Activated CD4-positive, CD25-positive, alpha-beta regulatory T cell treated with anti-CD3 and anti-CD28 coated beads, Interleukin-2, amount 50 U/mL, for 24 hours (primary cell): ENCODE data around the gene RPL35A.
A peak's percentile ranks its signal among the peaks of the same experiment; 100 is the strongest.
"Not testable (repeated sequence)": the region's sequence is repeated elsewhere in the genome, so short reads cannot be mapped to it uniquely, and the experiment has no call there.

Experiments used
- ATAC-seq, 2 donors: fragments of 150-1000 bp; cut with Tn5 transposase; one replicate each; pipeline ENCODE4 v1.10.0; 2021; ENCODE audit warnings: mild to moderate bottlenecking in 1 of 2, moderate library complexity in 1 of 2

RPL35A gene

GRCh38 chr3:197952440-197952839, 2.5 kb downstream of the RPL35A start:
- no peak for ATAC-seq

GRCh38 chr3:197953325-197953724, 3.3 kb downstream of the RPL35A start:
- ATAC-seq = no peak

GRCh38 chr3:197953881-197954280, 3.9 kb downstream of the RPL35A start:
- ATAC-seq = no peak

- ATAC-seq = no peak
These were observed 6.0 kb downstream of the RPL35A start for GRCh38 chr3:197955892-197956477.

GRCh38 chr3:197956626-197956988, 6.6 kb downstream of the RPL35A start:
- no peak for ATAC-seq

GRCh38 chr3:197957790-197958133, 7.8 kb downstream of the RPL35A start:
- ATAC-seq = no peak

- ATAC-seq = no peak
These were observed 8.4 kb downstream of the RPL35A start for GRCh38 chr3:197958346-197958745.

- not testable (repeated sequence) for ATAC-seq
These were observed 8.9 kb downstream of the RPL35A start for GRCh38 chr3:197958848-197959247.

GRCh38 chr3:197959500-197959890, 9.5 kb downstream of the RPL35A start:
- ATAC-seq = no peak

GRCh38 chr3:197959891-197960693, 10.1 kb downstream of the RPL35A start, which contains the start of gene LMLN:
LMLN (plus strand) TSS chr3:197960217; CDS start chr3:197960246, 29 bp downstream.
- ATAC-seq = peak; percentile 92 to 95

GRCh38 chr3:197960694-197961581, 10.9 kb downstream of the RPL35A start:
- ATAC-seq = no peak

- ATAC-seq = no peak
These were observed 11.6 kb downstream of the RPL35A start for GRCh38 chr3:197961582-197961945.

- ATAC-seq = no peak
These were observed 13.1 kb downstream of the RPL35A start for GRCh38 chr3:197963019-197963637.

- ATAC-seq = not testable (repeated sequence)
These were observed 17.5 kb downstream of the RPL35A start for GRCh38 chr3:197967337-197967989.

GRCh38 chr3:197970588-197970987, 20.6 kb downstream of the RPL35A start:
- no peak for ATAC-seq

GRCh38 chr3:197974016-197974415, 24.0 kb downstream of the RPL35A start:
- ATAC-seq = no peak

- no peak for ATAC-seq
These were observed 25.3 kb downstream of the RPL35A start for GRCh38 chr3:197975311-197975710.

- no peak for ATAC-seq
These were observed 33.1 kb downstream of the RPL35A start for GRCh38 chr3:197983076-197983475.

GRCh38 chr3:197989651-197990050, 39.7 kb downstream of the RPL35A start:
- no peak for ATAC-seq

- no peak for ATAC-seq
These were observed 44.7 kb downstream of the RPL35A start for GRCh38 chr3:197994736-197995135.

- ATAC-seq = no peak
These were observed 46.9 kb downstream of the RPL35A start for GRCh38 chr3:197996855-197997254.

GRCh38 chr3:197997936-197998335, 47.9 kb downstream of the RPL35A start:
- ATAC-seq = no peak
